MM.1S (cell line): Measurements from ENCODE around the gene DAB2IP.

Source experiments
- DNase-seq: peaks from one replicate; pipeline ENCODE4 v3.0.0-alpha.2; 2015
- H2AFZ ChIP-seq: fragments of 300-600 bp; sonication (generic); 2 replicates; pipeline ENCODE4 v1.6.0; 2016; ENCODE audit warnings: antibody characterized with exemption, low read length
- H3F3A ChIP-seq: fragments of 300-600 bp; sonication (generic); 2 replicates; pipeline ENCODE4 v1.6.1; 2016; ENCODE audit warnings: mild to moderate bottlenecking, antibody characterized with exemption, low read length, moderate library complexity, mixed read lengths; ENCODE audit not compliant: insufficient read depth
- H3K27ac ChIP-seq: fragments of 300-600 bp; sonication (generic); 2 replicates; pipeline ENCODE4 v1.5.1; 2016; ENCODE audit warnings: mild to moderate bottlenecking, low read length
- H3K27me3 ChIP-seq: fragments of 300-600 bp; sonication (generic); replicated peaks from 2 replicates; pipeline ENCODE4 v1.6.0; 2016; ENCODE audit warnings: low read length; ENCODE audit not compliant: insufficient read depth
- H3K36me3 ChIP-seq: fragments of 300-600 bp; sonication (generic); replicated peaks from 2 replicates; pipeline ENCODE4 v1.6.1; 2016; ENCODE audit warnings: mild to moderate bottlenecking, low read length, mixed read lengths; ENCODE audit not compliant: insufficient read depth
- H3K4me1 ChIP-seq: fragments of 300-600 bp; sonication (generic); 2 replicates; pipeline ENCODE4 v1.6.1; 2016; ENCODE audit warnings: low read length, mixed read lengths
- H3K4me2 ChIP-seq: fragments of 300-600 bp; sonication (generic); 2 replicates; pipeline ENCODE4 v1.6.0; 2016; ENCODE audit warnings: low read depth, low read length
- H3K4me3 ChIP-seq: fragments of 300-600 bp; sonication (generic); 2 replicates; pipeline ENCODE4 v1.5.1; 2016; ENCODE audit warnings: low read length, mixed read lengths
- H3K79me2 ChIP-seq: fragments of 300-600 bp; sonication (generic); 2 replicates; pipeline ENCODE4 v1.6.1; 2016; ENCODE audit warnings: mixed run types, low read length, mixed read lengths
- H3K9ac ChIP-seq: fragments of 300-600 bp; sonication (generic); 2 replicates; pipeline ENCODE4 v1.6.1; 2016; ENCODE audit warnings: low read length, mixed read lengths
- H3K9me2 ChIP-seq: fragments of 300-600 bp; sonication (generic); replicated peaks from 2 replicates; pipeline ENCODE4 v1.6.1; 2016; ENCODE audit warnings: mild to moderate bottlenecking, low read length, mixed read lengths; ENCODE audit not compliant: insufficient read depth
- H3K9me3 ChIP-seq: fragments of 300-600 bp; sonication (generic); replicated peaks from 2 replicates; pipeline ENCODE4 v1.6.1; 2016; ENCODE audit warnings: mild to moderate bottlenecking, low read length, mixed read lengths; ENCODE audit not compliant: insufficient read depth
- H4K20me1 ChIP-seq: fragments of 300-600 bp; sonication (generic); 2 replicates; pipeline ENCODE4 v1.6.1; 2016; ENCODE audit warnings: mild to moderate bottlenecking, low read length, moderate library complexity, mixed read lengths; ENCODE audit not compliant: insufficient read depth
- CTCF ChIP-seq: fragments of 300-600 bp; sonication (generic); IDR thresholded peaks from 2 replicates; pipeline ENCODE4 v1.5.1; 2016; ENCODE audit warnings: antibody characterized with exemption, low read length, mixed read lengths
- EZH2 ChIP-seq: fragments of 300-600 bp; sonication (generic); optimal IDR thresholded peaks from 2 replicates; pipeline ENCODE3; 2017; ENCODE audit warnings: low read depth, mild to moderate bottlenecking, antibody characterized with exemption, low read length, mixed read lengths
- EZH2phosphoT487 ChIP-seq: fragments of 300-600 bp; sonication (generic); IDR thresholded peaks from 2 replicates; pipeline ENCODE4 v1.6.1; 2018; ENCODE audit warnings: antibody characterized with exemption, low read length

The DAB2IP gene

GRCh38 chr9:121675969-121676822 is 24.8 kb downstream of the DAB2IP start:
- Histone ChIP-seq H3K4me2 (no peak overlapping the region), H4K20me1 (no peaks in the 10 kb centered on the region), H3K4me1 (no peaks in the 10 kb centered on the region), H3K27ac (no peak overlapping the region), H3K4me3 (no peak overlapping the region), H3F3A (no peaks in the 10 kb centered on the region), H3K9me2 (no peaks in the 10 kb centered on the region), H3K27me3 (no peaks in the 10 kb centered on the region), H3K36me3 (no peaks in the 10 kb centered on the region), H3K9ac (no peak overlapping the region), H2AFZ (no peak overlapping the region), H3K79me2 (no peaks in the 10 kb centered on the region), H3K9me3 (no peaks in the 10 kb centered on the region)
- TF ChIP-seq EZH2 (no peak), CTCF (no peak), EZH2phosphoT487 (no peak)
- no peak for DNase-seq

- DNase-seq = no peak
- Histone ChIP-seq H3K27me3 (no peaks in the 10 kb centered on the region), H4K20me1 (no peaks in the 10 kb centered on the region), H2AFZ (no peak overlapping the region), H3K4me3 (no peak overlapping the region), H3K9ac (no peak overlapping the region), H3K4me2 (no peak overlapping the region), H3K36me3 (no peaks in the 10 kb centered on the region), H3K9me2 (no peaks in the 10 kb centered on the region), H3F3A (no peaks in the 10 kb centered on the region), H3K4me1 (no peaks in the 10 kb centered on the region), H3K27ac (no peak overlapping the region), H3K9me3 (no peaks in the 10 kb centered on the region), H3K79me2 (no peaks in the 10 kb centered on the region)
- TF ChIP-seq EZH2 (no peak), EZH2phosphoT487 (no peak), CTCF (no peak)
These were observed 25.5 kb downstream of the DAB2IP start for GRCh38 chr9:121676926-121677325.

- H3K9me2 ChIP-seq = no peaks in the 10 kb centered on the region
- H3K4me3 ChIP-seq = no peak overlapping the region
- H4K20me1 ChIP-seq = no peaks in the 10 kb centered on the region
- H3K27ac ChIP-seq = no peak overlapping the region
- H3K4me2 ChIP-seq = no peak overlapping the region
- H3K36me3 ChIP-seq = no peaks in the 10 kb centered on the region
- no peaks in the 10 kb centered on the region for H3F3A ChIP-seq
- DNase-seq = no peak
- H3K79me2 ChIP-seq = no peaks in the 10 kb centered on the region
- H3K4me1 ChIP-seq = no peaks in the 10 kb centered on the region
- H3K9ac ChIP-seq = no peak overlapping the region
- TF ChIP-seq EZH2phosphoT487 (no peak), CTCF (no peak), EZH2 (no peak)
- H3K9me3 ChIP-seq = no peaks in the 10 kb centered on the region
- no peak overlapping the region for H2AFZ ChIP-seq
- no peaks in the 10 kb centered on the region for H3K27me3 ChIP-seq
These were observed 27.1 kb downstream of the DAB2IP start for GRCh38 chr9:121678501-121679022.
